Measurements from ENCODE around the gene TNNC2.
"Not testable (repeated sequence)": the region's sequence is repeated elsewhere in the genome, so short reads cannot be mapped to it uniquely, and the experiment has no call there.

TNNC2 gene

GRCh38 chr20:45823949-45824835, 2.9 kb downstream of the TNNC2 start:
- FAIRE-seq (no peak), DNase-seq (ENCODE audit: extremely low spot score, insufficient read length, low read depth) (no peak)

- FAIRE-seq, result no peak
- no peak for DNase-seq (ENCODE audit: extremely low spot score, insufficient read length, low read depth)
Measured at GRCh38 chr20:45822857-45823256, 4.3 kb downstream of the TNNC2 start.

GRCh38 chr20:45821947-45822346, 5.2 kb downstream of the TNNC2 start:
- no peak for FAIRE-seq
- DNase-seq (ENCODE audit: extremely low spot score, insufficient read length, low read depth), result no peak

- FAIRE-seq, result no peak
Measured at GRCh38 chr20:45819466-45819865, 7.6 kb downstream of the TNNC2 start.

GRCh38 chr20:45818239-45818638, 8.9 kb downstream of the TNNC2 start:
- DNase-seq (ENCODE audit: extremely low spot score, insufficient read length, low read depth) (no peak), FAIRE-seq (no peak)

More at GRCh38 chr20:45819466-45819865, 7.6 kb downstream of the TNNC2 start:
- no peak for DNase-seq (ENCODE audit: extremely low spot score, insufficient read length, low read depth)

GRCh38 chr20:45817376-45818194, 9.5 kb downstream of the TNNC2 start:
- FAIRE-seq, result no peak

DNA sequence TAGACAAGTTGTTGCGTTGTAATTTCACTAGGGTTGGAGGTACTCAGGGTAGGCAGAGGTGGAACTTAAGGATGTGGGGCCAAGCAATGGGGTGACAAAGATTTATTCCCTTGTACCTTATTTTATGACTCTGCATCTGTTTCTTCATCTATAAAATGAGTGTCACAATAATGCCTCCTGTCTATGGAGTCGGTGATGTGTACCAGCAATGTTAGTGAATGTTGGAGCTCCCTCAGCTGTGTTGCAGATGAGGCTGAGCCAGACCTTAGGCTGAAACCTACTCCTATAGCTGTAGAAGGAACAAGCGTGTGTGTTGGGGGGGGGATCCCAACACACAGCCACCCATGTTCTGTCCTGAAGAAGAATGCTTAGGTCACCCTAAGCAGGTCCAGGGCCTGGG, 10.2 kb downstream of the TNNC2 start:
- DNase-seq (ENCODE audit: extremely low spot score, insufficient read length, low read depth) (no peak), FAIRE-seq (no peak)

More at GRCh38 chr20:45817376-45818194, 9.5 kb downstream of the TNNC2 start:
- no peak for DNase-seq (ENCODE audit: extremely low spot score, insufficient read length, low read depth)

DNA sequence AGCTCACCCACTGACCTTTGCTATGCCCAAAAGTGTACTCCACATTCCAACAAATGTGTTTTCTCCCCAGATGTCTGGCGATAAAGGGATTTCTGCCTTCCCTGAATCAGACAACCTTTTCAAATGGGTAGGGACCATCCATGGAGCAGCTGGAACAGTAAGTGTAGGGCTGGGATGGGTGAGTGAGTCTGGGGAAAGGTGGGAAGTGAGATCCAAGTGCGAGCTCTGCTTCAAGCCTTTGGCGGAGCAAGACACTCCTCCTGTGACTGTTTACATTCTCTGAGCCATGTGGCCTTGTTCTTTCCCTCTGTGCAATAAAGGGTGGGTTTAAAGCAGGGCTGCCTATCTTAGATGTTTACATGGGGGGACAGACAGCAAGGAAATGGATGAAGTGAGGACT, 12.8 kb downstream of the TNNC2 start:
- FAIRE-seq, result no peak
- no peak for DNase-seq (ENCODE audit: extremely low spot score, insufficient read length, low read depth)

GRCh38 chr20:45813489-45813888, 13.6 kb downstream of the TNNC2 start:
- no peak for DNase-seq (ENCODE audit: extremely low spot score, insufficient read length, low read depth)
- no peak for FAIRE-seq

GRCh38 chr20:45813006-45813340, 14.1 kb downstream of the TNNC2 start:
- no peak for FAIRE-seq

DNA sequence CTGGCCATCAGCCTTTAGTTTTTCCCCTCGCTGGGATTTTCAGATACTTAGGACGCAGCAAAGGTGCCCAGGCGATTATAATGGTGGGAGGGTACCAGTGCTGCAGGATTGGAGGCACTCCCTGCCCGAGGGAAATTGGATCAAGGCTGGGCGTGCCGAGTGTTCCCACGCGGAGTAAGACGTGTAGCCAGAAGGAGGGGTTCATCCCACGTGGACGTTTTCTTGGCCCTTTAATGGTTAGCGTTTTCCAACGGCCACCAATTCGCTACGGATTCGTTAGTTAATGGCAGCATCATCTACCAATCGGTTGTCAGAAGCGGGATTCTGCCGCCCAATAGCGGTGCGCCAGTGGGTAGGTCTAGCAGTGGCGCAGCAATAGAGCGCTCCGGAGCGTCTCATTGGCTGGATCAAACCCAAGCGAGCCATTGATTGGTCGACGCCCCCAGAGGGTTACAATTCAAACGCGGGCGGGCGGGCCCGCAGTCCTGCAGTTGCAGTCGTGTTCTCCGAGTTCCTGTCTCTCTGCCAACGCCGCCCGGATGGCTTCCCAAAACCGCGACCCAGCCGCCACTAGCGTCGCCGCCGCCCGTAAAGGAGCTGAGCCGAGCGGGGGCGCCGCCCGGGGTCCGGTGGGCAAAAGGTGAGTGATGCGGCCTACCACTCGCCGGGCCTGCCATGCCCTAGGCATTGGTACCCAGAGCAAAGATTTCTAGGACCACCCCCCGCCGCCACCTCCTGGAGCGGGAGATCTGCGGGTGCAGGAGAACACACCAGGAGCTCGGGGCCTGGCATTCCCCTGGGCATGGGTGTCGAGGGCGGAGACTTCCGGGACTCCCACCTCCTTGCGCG, 14.7 kb downstream of the TNNC2 start, which contains the start of gene UBE2C:
TSS of gene UBE2C (plus strand) at position 488 of the 849 bp plus-strand sequence. CDS start at position 540, 52 bp downstream.
- FAIRE-seq (peak; percentile 97), DNase-seq (ENCODE audit: extremely low spot score, insufficient read length, low read depth) (peak; percentile 98)

More at GRCh38 chr20:45813006-45813340, 14.1 kb downstream of the TNNC2 start:
- DNase-seq (ENCODE audit: extremely low spot score, insufficient read length, low read depth), result no peak

DNA sequence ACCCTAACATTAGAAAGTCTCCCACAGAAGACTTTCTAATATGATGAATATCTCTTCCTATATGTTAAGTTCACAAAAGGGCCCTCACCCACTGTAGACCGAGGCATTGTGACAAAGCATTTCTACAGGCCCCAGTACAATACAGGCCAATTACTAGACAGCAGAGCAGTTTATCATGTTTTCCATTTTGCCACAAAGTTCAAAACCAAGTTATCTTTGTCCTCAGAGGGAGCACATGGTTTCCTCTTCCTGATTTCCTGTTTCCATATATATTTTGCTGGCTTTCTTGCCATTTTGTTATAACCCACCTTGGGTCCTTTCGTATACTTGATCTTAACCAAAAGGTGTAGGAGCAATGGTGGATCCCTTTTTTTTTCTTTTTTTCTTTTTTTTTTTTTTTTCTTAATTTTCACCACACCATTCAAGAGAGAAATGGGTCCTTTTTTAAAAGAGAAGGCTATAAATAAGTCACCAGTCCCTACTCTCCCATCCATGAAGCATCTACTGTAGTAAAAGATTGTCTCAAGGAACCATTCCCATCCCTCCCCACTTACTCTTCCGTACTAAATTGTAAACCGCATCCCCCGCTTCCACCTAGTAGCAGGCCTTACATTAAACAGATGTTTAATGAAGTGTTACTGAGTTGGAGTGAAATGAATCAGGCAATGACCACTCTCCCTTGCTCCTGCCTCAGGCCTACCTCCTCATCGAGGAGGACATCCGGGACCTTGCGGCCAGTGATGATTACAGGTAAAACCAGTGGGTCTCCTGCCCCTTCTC, 16.7 kb downstream of the TNNC2 start:
- FAIRE-seq (no peak), DNase-seq (ENCODE audit: extremely low spot score, insufficient read length, low read depth) (no peak)

DNA sequence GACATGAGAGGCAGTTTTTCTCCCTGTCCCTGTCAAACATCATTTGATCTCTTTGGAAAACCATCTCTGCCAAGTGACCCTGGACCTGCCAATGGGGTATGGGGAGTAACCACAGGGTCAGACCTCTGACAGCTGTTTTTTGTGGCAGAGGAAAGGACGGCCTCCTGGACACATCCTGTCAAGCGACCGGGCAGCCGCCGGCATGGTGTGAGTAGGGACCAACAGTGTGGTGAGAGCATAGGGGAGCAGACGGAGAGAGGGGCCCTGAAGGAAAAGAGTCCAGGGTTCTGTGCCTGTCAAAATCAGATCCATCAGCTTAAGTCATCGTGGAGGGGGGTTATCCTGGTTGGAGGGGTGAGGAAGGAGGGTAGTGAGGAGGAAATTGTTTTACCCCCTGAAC, 25.3 kb downstream of the TNNC2 start:
- DNase-seq (ENCODE audit: extremely low spot score, insufficient read length, low read depth) (no peak), FAIRE-seq (no peak)

- FAIRE-seq (peak; percentile 47), DNase-seq (ENCODE audit: extremely low spot score, insufficient read length, low read depth) (peak; percentile 36)
Measured at GRCh38 chr20:45798935-45799642, 28.0 kb downstream of the TNNC2 start.

GRCh38 chr20:45797955-45798354, 29.2 kb downstream of the TNNC2 start:
- DNase-seq (ENCODE audit: extremely low spot score, insufficient read length, low read depth); FAIRE-seq: not testable (repeated sequence)

- DNase-seq (ENCODE audit: extremely low spot score, insufficient read length, low read depth); FAIRE-seq: not testable (repeated sequence)
Measured at GRCh38 chr20:45797510-45797909, 29.6 kb downstream of the TNNC2 start.

GRCh38 chr20:45796337-45797065, 30.6 kb downstream of the TNNC2 start:
- DNase-seq (ENCODE audit: extremely low spot score, insufficient read length, low read depth) (no peak), FAIRE-seq (no peak)

Data from GM18507 (cell line).